Right lobe of liver (tissue), 4 donors: Measurements from ENCODE around the gene BCKDK.
A peak's percentile ranks its signal among the peaks of the same experiment; 100 is the strongest.

ENCODE experiments used
- CTCF ChIP-seq, 4 donors: fragments of 200-600 bp in 3 of 4; fragments of 450-650 bp in 1 of 4; IDR thresholded peaks; one replicate each; pipeline versions ENCODE4 v1.5.1 to v1.8.0; 2016 to 2022; ENCODE audit warnings: antibody characterized with exemption in 4 of 4, mild to moderate bottlenecking in 2 of 4
- POLR2A ChIP-seq: fragments of 450-650 bp; IDR thresholded peaks from one replicate; pipeline ENCODE4 v1.6.1; 2017; ENCODE audit warnings: antibody characterized with exemption, mild to moderate bottlenecking
- donor health status: DM: no; HTN: no; CAD: no.
- donor health status: DM: no; HTN: no; CAD: no.
- donor health status: DM: no; HTN: yes; CAD: no.

- TF ChIP-seq CTCF (IDR thresholded peaks at IDR 0.05) (peak in 1 of 4 donors; percentile 29), POLR2A (peak; percentile 24)
Observed at GRCh38 chr16:31134625-31135534, 26.7 kb downstream of the BCKDK start.
